H1 (cell line): Measurements from ENCODE around the gene NLRC5. TPM values are rescaled to one million over a fixed set of nuclear protein-coding genes. Genes with fewer than 3 reads are reported as not detected.

Experiments
- CTCF ChIA-PET: fragments of 300-600 bp; sonication (Branson Sonifier 250); formaldehyde crosslinking; loops from one replicate; lab custom pipeline; 2021; ENCODE audit not compliant: partially characterized antibody; lab: Charles Lee
- POLR2A ChIA-PET: fragments of 300-600 bp; sonication (Branson Sonifier 250); formaldehyde crosslinking; loops from one replicate; lab custom pipeline; 2021; ENCODE audit warnings: inconsistent platforms; ENCODE audit not compliant: partially characterized antibody; lab: Charles Lee
- DNase-seq, 2 experiments: peaks; one replicate each; pipeline versions ENCODE4 v3.0.0 to v3.0.0-alpha.2; 2010 to 2022; ENCODE audit warnings: low spot score in 2 of 2, low read depth in 1 of 2, mixed read lengths in 1 of 2
- FAIRE-seq: peaks from 2 replicates; lab custom pipeline; 2011; peaks lifted over from hg19 to GRCh38; lab: Jason Lieb, UNC
- H2AFZ ChIP-seq: 2 replicates; pipeline ENCODE4 v1.8.1; 2012; ENCODE audit warnings: low read length, inconsistent platforms
- H2AK5ac ChIP-seq: 2 replicates; pipeline ENCODE4 v1.6.1; 2013; ENCODE audit warnings: low read depth, low read length
- H2BK120ac ChIP-seq: replicated peaks from 2 replicates; pipeline ENCODE3; 2013; ENCODE audit warnings: low read depth, low read length, inconsistent platforms
- H2BK12ac ChIP-seq: 2 replicates; pipeline ENCODE4 v1.6.1; 2013; ENCODE audit warnings: low read depth, low read length
- H2BK15ac ChIP-seq: 2 replicates; pipeline ENCODE4 v1.6.1; 2013; ENCODE audit warnings: low read length
- H2BK20ac ChIP-seq: 2 replicates; pipeline ENCODE4 v1.6.1; 2013; ENCODE audit warnings: low read length
- H2BK5ac ChIP-seq: 2 replicates; pipeline ENCODE4 v1.6.1; 2013; ENCODE audit warnings: low read depth, low read length
- H3K14ac ChIP-seq: 2 replicates; pipeline ENCODE4 v1.6.1; 2013; ENCODE audit warnings: inconsistent platforms; ENCODE audit not compliant: insufficient read length
- H3K18ac ChIP-seq: 2 replicates; pipeline ENCODE4 v1.6.1; 2013; ENCODE audit warnings: low read length; ENCODE audit errors: extremely low read depth
- H3K23ac ChIP-seq: 2 replicates; pipeline ENCODE4 v1.6.1; 2013; ENCODE audit warnings: inconsistent platforms; ENCODE audit not compliant: insufficient read length
- H3K23me2 ChIP-seq: 2 replicates; pipeline ENCODE4 v1.6.1; 2013; ENCODE audit warnings: low read depth, low read length
- H3K27ac ChIP-seq: 2 replicates; pipeline ENCODE4 v1.6.1; 2011; ENCODE audit warnings: low read depth, low read length, inconsistent platforms
- H3K27me3 ChIP-seq, 4 experiments: replicated peaks in 1 of 4; 1 replicate in 1 of 4; 2 replicates in 3 of 4; pipeline versions ENCODE4 v1.6.1 to v1.8.1; 2011 to 2013; ENCODE audit warnings: low read length in 3 of 4, mild to moderate bottlenecking in 3 of 4, inconsistent platforms in 2 of 4, mixed read lengths in 2 of 4, moderate library complexity in 1 of 4; ENCODE audit not compliant: control insufficient read depth in 3 of 4, insufficient read depth in 3 of 4; ENCODE audit errors: extremely low read depth in 1 of 4
- H3K36me3 ChIP-seq, 4 experiments: 2 replicates each; pipeline versions ENCODE4 v1.6.1 to v1.8.1; 2011 to 2013; ENCODE audit warnings: mild to moderate bottlenecking in 4 of 4, low read length in 3 of 4, moderate library complexity in 2 of 4, control low read depth in 1 of 4, inconsistent platforms in 1 of 4; ENCODE audit not compliant: insufficient read depth in 4 of 4, control insufficient read depth in 2 of 4
- H3K4ac ChIP-seq: replicated peaks from 2 replicates; pipeline ENCODE3; 2013; ENCODE audit warnings: low read length, low read depth, mixed read lengths, inconsistent platforms; ENCODE audit not compliant: insufficient read length
- H3K4me1 ChIP-seq, 4 experiments: replicated peaks in 1 of 4; 1 replicate in 1 of 4; 2 replicates in 3 of 4; pipeline versions ENCODE4 v1.6.1 to v1.8.1; 2011 to 2013; ENCODE audit warnings: low read length in 3 of 4, inconsistent platforms in 2 of 4, mixed read lengths in 1 of 4; ENCODE audit not compliant: insufficient read depth in 4 of 4, control insufficient read depth in 3 of 4
- H3K4me2 ChIP-seq, 2 experiments: 2 replicates each; pipeline versions ENCODE4 v1.6.1 to v1.8.1; 2011 to 2013; ENCODE audit warnings: low read depth in 2 of 2, low read length in 2 of 2, control low read depth in 1 of 2, inconsistent platforms in 1 of 2, mild to moderate bottlenecking in 1 of 2; ENCODE audit not compliant: insufficient read depth in 1 of 2
- H3K4me3 ChIP-seq, 4 experiments: fragments of 200-600, 300-600 bp in 1 of 4; sonication (generic), shearing (Covaris generic), sonication (Bioruptor Twin) in 1 of 4; 2 replicates each; pipeline versions ENCODE4 v1.5.1 to v1.8.1; 2011 to 2016; ENCODE audit warnings: low read length in 4 of 4, low read depth in 3 of 4, control low read depth in 2 of 4, inconsistent platforms in 2 of 4, mild to moderate bottlenecking in 2 of 4, mixed read lengths in 1 of 4, moderate library complexity in 1 of 4; ENCODE audit not compliant: insufficient read depth in 2 of 4; ENCODE audit errors: extremely low read depth in 1 of 4
- H3K56ac ChIP-seq: replicated peaks from 2 replicates; pipeline ENCODE3; 2013; ENCODE audit warnings: low read depth, mild to moderate bottlenecking, mixed read lengths, low read length, inconsistent platforms; ENCODE audit not compliant: insufficient read length
- H3K79me1 ChIP-seq: 2 replicates; pipeline ENCODE4 v1.6.1; 2013; ENCODE audit warnings: low read depth, low read length, control low read depth
- H3K79me2 ChIP-seq, 2 experiments: 2 replicates each; pipeline versions ENCODE4 v1.6.1 to v1.8.1; 2012 to 2013; ENCODE audit warnings: low read length in 2 of 2, mild to moderate bottlenecking in 2 of 2, inconsistent platforms in 1 of 2; ENCODE audit not compliant: insufficient read depth in 2 of 2, control insufficient read depth in 1 of 2
- H3K9ac ChIP-seq, 4 experiments: replicated peaks in 1 of 4; 1 replicate in 1 of 4; 2 replicates in 3 of 4; pipeline versions ENCODE4 v1.6.1 to v1.8.1; 2011 to 2013; ENCODE audit warnings: low read depth in 3 of 4, low read length in 3 of 4, control low read depth in 2 of 4, mild to moderate bottlenecking in 2 of 4, moderate library complexity in 2 of 4, inconsistent platforms in 1 of 4; ENCODE audit errors: extremely low read depth in 1 of 4
- H3K9me3 ChIP-seq, 2 experiments: 2 replicates each; pipeline versions ENCODE4 v1.6.1 to v1.8.1; 2012 to 2013; ENCODE audit warnings: mild to moderate bottlenecking in 2 of 2, moderate library complexity in 2 of 2, control low read depth in 1 of 2, inconsistent platforms in 1 of 2, low read depth in 1 of 2, low read length in 1 of 2, mixed read lengths in 1 of 2; ENCODE audit not compliant: insufficient read depth in 2 of 2
- H4K20me1 ChIP-seq, 2 experiments: replicated peaks in 1 of 2; 2 replicates each; pipeline versions ENCODE3 to v1.8.1; 2011 to 2013; ENCODE audit warnings: inconsistent platforms in 2 of 2, low read length in 2 of 2, mild to moderate bottlenecking in 1 of 2; ENCODE audit not compliant: insufficient read depth in 2 of 2, control insufficient read depth in 1 of 2
- H4K5ac ChIP-seq: 2 replicates; pipeline ENCODE4 v1.6.1; 2013; ENCODE audit warnings: low read length, low read depth, mixed read lengths, inconsistent platforms; ENCODE audit not compliant: insufficient read length
- H4K8ac ChIP-seq: 2 replicates; pipeline ENCODE4 v1.8.0; 2013; ENCODE audit warnings: mild to moderate bottlenecking, moderate library complexity, low read length, inconsistent platforms; ENCODE audit not compliant: insufficient read depth; ENCODE audit errors: extremely low read depth
- H4K91ac ChIP-seq: replicated peaks from 2 replicates; pipeline ENCODE3; 2013; ENCODE audit warnings: low read length, mixed read lengths, inconsistent platforms; ENCODE audit not compliant: insufficient read length
- ASH2L ChIP-seq: fragments of 200-600, 300-600 bp; sonication (generic); IDR thresholded peaks from one replicate; pipeline ENCODE4 v1.7.1; 2017; ENCODE audit warnings: low read length
- BACH1 ChIP-seq: IDR thresholded peaks from 2 replicates; pipeline ENCODE4 v1.6.1; 2012; ENCODE audit warnings: low read length, improper control_type of control experiment
- CHD1 ChIP-seq: IDR thresholded peaks from 2 replicates; pipeline ENCODE4 v1.6.1; 2012; ENCODE audit warnings: low read depth, low read length, improper control_type of control experiment
- CREB1 ChIP-seq: IDR thresholded peaks from 2 replicates; pipeline ENCODE4 v1.6.1; 2012; ENCODE audit warnings: inconsistent platforms
- EZH2 ChIP-seq: fragments of 200-600 bp; sonication (generic); IDR thresholded peaks from 2 replicates; pipeline ENCODE4 v1.7.1; 2012; ENCODE audit warnings: low read depth, mild to moderate bottlenecking, moderate library complexity, low read length, inconsistent platforms; ENCODE audit not compliant: severe bottlenecking
- FOSL1 ChIP-seq: IDR thresholded peaks from 2 replicates; pipeline ENCODE4 v1.6.1; 2011; ENCODE audit warnings: mild to moderate bottlenecking, low read depth, low read length, moderate library complexity; ENCODE audit not compliant: insufficient read depth
- KDM4A ChIP-seq: IDR thresholded peaks from one replicate; pipeline ENCODE4 v1.7.1; 2012; ENCODE audit warnings: low read depth, mild to moderate bottlenecking, moderate library complexity, low read length, inconsistent platforms; ENCODE audit not compliant: severe bottlenecking
- NRF1 ChIP-seq: IDR thresholded peaks from 2 replicates; pipeline ENCODE4 v1.6.1; 2011; ENCODE audit warnings: mild to moderate bottlenecking, low read depth, low read length, improper control_type of control experiment
- POLR2AphosphoS5 ChIP-seq: IDR thresholded peaks from 2 replicates; pipeline ENCODE4 v1.6.1; 2011; ENCODE audit warnings: low read depth, low read length
- POU5F1 ChIP-seq: IDR thresholded peaks from 2 replicates; pipeline ENCODE4 v1.6.1; 2011; ENCODE audit warnings: low read depth, mild to moderate bottlenecking, low read length, moderate library complexity
- SP4 ChIP-seq: IDR thresholded peaks from 2 replicates; pipeline ENCODE4 v1.6.1; 2012; ENCODE audit warnings: low read length, inconsistent platforms
- SRF ChIP-seq: IDR thresholded peaks from 2 replicates; pipeline ENCODE4 v1.6.1; 2011; ENCODE audit warnings: mild to moderate bottlenecking, low read depth, low read length, moderate library complexity
- TEAD4 ChIP-seq: IDR thresholded peaks from 2 replicates; pipeline ENCODE4 v1.6.1; 2012; ENCODE audit warnings: low read depth, low read length, inconsistent platforms, mixed read lengths
- WGBS, 2 experiments: shearing (Covaris generic) in 1 of 2; methylation state at CpG; one replicate each; pipeline versions ENCODE4 v1.1.6 to v1.1.7; 2013 to 2015; ENCODE audit warnings: low lambda C conversion rate in 2 of 2, mixed read lengths in 2 of 2, inconsistent platforms in 1 of 2, low coverage in 1 of 2, missing lambda C conversion rate in 1 of 2; ENCODE audit not compliant: insufficient replicate concordance in 2 of 2, insufficient coverage in 1 of 2, insufficient read length in 1 of 2; ENCODE audit errors: extremely low coverage in 1 of 2, missing lambda C conversion rate in 1 of 2; 5-methylcytosine and 5-hydroxymethylcytosine counted together
- polyA plus RNA-seq, 7 experiments: library from polyadenylated mRNA; depleted of rRNA in 3 of 7; stranded (reverse) in 5 of 7; unstranded in 2 of 7; fragments of >200 nt in 5 of 7; fragments of 200-250 nt in 2 of 7; gene quantifications; 1 replicate in 5 of 7; 2 replicates in 1 of 7; 4 replicates in 1 of 7; pipeline versions ENCODE4 v1.2.1 to v1.2.3, GENCODE V29; 2011 to 2013; ENCODE audit warnings: missing spikeins in 2 of 7, mixed read lengths in 2 of 7
- total RNA-seq: library from RNA; stranded (reverse); fragmentation: NEBNext Ultra II Directional; extraction: Animal tissue kit (Norgen Biotek cat#: 25700); gene quantifications from 2 replicates; pipeline ENCODE4 v1.2.1, GENCODE V29; 2021

NLRC5 gene
- total and polyA plus RNA-seq, 2 of the 8 experiments (the other 6 are each of a cell fraction or from before 2014, with no cell fraction given), result 2.2 to 3.2 TPM

GRCh38 chr16:57091200-57091974 lies 102.0 kb downstream of the NLRC5 start:
- no peak overlapping the region for H2BK5ac ChIP-seq
- peak overlapping the region; percentile 38; the same call in 1 of the 2 replicates for H3K18ac ChIP-seq
- H4K91ac ChIP-seq, result no peak overlapping the region
- no peak overlapping the region for H3K4ac ChIP-seq
- H3K14ac ChIP-seq, result no peak overlapping the region
- H4K20me1 ChIP-seq, result no peaks in the 10 kb centered on the region
- H3K23ac ChIP-seq, result no peak overlapping the region
- no peak overlapping the region for H4K5ac ChIP-seq
- H3K27ac ChIP-seq, result no peak overlapping the region
- no peaks in the 10 kb centered on the region for H3K79me1 ChIP-seq
- peak overlapping the region; percentile 83 to 86 for H3K4me2 ChIP-seq
- peak overlapping the region; percentile 53 to 92 (median 62) for H3K4me3 ChIP-seq
- no peak overlapping the region for H4K8ac ChIP-seq
- no peak overlapping the region for H2AK5ac ChIP-seq
- H2BK12ac ChIP-seq, result no peak overlapping the region
- no peak overlapping the region for H2BK15ac ChIP-seq
- no peak overlapping the region for H2BK120ac ChIP-seq
- H3K36me3 ChIP-seq, result no peaks in the 10 kb centered on the region
- no peak overlapping the region for H3K9ac ChIP-seq
- H3K23me2 ChIP-seq, result peaks cover 3% of the 10 kb centered on the region; the same call in 1 of the 2 replicates
- H3K4me1 ChIP-seq, result peaks cover 0 to 10% (median 3%) of the 10 kb centered on the region in 4 experiments; a peak in 5 of 7 replicates
- no peak overlapping the region for H3K56ac ChIP-seq
- H2BK20ac ChIP-seq, result no peak overlapping the region
- H2AFZ ChIP-seq, result peak overlapping the region; percentile 68; the same call in 1 of the 2 replicates
- H3K79me2 ChIP-seq, result no peaks in the 10 kb centered on the region
- H3K9me3 ChIP-seq, result no peaks in the 10 kb centered on the region
- 8% methylated on average over 19 of the region's 24 CpGs; no CpG with 5 or more reads in 1 of the 2 experiments for WGBS, 2 experiments
- FAIRE-seq (no peak), DNase-seq (peak; percentile 34 to 81)
- ChIA-PET POLR2A (interaction anchor here (1.0 to 1.1 kb wide), 2 partner anchors 14 to 160 kb away, joined by 3 to 4 read pairs; no protein-coding TSS in a partner anchor), CTCF (interaction anchor here (0.6 to 5.4 kb wide), 10 partner anchors 8 to 232 kb away, joined by 3 to 35 read pairs (median 5); no protein-coding TSS in a partner anchor)
- H3K27me3 ChIP-seq, result peaks cover 0 to 20% (median 13%) of the 10 kb centered on the region in 4 experiments; a peak in 6 of 7 replicates
- TF ChIP-seq POLR2AphosphoS5 (no peak), CHD1 (no peak), TEAD4 (peak; percentile 33; the same call in 1 of the 2 replicates), CREB1 (no peak), ASH2L (no peak), SRF (no peak), SP4 (no peak), NRF1 (no peak), BACH1 (peak; percentile 16; the same call in 1 of the 2 replicates), KDM4A (peak; percentile 47), EZH2 (peak; percentile 38), POU5F1 (no peak), FOSL1 (no peak)
